ENCODE measurements around the gene HIP1R.

HIP1R gene

DNA sequence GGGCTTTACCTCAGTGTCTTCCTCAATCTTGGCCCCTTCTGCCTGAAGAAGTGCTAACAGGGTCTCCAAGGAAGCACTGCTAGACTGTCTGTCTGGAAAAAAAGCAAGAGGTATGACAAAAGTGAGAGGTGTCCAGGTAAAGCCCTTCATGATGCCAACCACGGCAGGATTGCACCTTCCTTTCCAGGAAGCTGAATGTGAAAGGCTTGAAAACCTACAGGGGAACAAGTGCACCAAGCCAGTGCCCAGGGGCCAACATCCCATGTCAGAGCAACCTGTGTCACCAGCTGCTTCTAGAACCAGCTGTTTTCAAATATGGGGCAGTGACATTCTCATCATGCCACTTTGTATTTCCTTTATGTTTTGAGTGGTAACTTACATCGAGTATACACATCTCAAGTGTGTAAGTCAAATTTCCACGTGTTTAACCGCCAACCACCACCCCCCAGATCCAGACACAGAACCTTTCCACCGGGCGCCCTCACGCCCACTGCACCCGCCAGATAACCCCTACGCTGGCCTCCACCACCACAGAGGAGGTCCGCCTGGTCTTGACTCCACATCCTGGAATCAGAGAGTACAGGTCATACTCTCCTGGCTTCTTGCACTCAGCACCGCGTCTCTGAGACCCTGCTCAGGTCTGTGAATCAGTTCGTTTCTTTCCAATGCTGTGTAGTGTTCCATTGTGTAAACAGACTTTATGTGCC lies 33.4 kb downstream of the HIP1R start:
- TF ChIP-seq, protein P1, sequence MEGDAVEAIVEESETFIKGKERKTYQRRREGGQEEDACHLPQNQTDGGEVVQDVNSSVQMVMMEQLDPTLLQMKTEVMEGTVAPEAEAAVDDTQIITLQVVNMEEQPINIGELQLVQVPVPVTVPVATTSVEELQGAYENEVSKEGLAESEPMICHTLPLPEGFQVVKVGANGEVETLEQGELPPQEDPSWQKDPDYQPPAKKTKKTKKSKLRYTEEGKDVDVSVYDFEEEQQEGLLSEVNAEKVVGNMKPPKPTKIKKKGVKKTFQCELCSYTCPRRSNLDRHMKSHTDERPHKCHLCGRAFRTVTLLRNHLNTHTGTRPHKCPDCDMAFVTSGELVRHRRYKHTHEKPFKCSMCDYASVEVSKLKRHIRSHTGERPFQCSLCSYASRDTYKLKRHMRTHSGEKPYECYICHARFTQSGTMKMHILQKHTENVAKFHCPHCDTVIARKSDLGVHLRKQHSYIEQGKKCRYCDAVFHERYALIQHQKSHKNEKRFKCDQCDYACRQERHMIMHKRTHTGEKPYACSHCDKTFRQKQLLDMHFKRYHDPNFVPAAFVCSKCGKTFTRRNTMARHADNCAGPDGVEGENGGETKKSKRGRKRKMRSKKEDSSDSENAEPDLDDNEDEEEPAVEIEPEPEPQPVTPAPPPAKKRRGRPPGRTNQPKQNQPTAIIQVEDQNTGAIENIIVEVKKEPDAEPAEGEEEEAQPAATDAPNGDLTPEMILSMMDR (IDR thresholded peaks at IDR 0.05), result no peak

DNA sequence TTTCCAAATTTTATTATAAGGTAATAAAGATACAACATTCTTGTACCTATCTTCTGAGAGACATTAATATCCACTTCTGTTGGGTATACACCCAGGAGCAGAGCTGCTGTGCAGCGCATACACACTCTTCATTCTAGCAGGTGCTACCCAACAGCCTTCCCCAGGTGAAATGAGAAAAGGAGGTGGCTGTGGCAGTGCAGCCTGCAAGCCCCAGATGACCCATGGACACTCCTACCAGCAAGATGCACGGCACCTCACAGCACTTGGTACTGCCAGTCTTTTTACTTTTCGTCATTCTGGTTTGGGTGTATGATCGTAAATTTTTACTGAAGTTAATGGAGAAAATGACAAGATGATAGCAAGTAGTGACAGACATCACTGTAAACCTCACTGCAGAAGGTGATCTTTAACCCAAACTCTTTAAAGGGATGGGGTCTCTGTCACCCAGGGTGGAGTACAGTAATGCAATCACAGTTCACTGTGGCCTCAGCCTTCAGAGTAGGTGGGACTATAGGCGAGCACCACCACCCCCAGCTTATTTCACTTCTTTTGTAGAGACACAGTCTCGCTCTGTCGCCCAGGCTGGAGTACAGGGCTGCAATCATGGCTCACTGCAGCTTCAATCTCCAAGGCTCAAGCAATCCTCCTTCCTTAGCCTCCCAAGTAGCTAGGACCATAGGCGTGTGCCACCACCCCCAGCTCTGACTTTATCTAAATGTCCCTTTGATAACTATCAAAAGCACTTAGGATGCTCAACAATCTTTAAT lies 34.1 kb downstream of the HIP1R start:
- TF ChIP-seq, protein P1 (IDR thresholded peaks at IDR 0.05), result no peak

DNA sequence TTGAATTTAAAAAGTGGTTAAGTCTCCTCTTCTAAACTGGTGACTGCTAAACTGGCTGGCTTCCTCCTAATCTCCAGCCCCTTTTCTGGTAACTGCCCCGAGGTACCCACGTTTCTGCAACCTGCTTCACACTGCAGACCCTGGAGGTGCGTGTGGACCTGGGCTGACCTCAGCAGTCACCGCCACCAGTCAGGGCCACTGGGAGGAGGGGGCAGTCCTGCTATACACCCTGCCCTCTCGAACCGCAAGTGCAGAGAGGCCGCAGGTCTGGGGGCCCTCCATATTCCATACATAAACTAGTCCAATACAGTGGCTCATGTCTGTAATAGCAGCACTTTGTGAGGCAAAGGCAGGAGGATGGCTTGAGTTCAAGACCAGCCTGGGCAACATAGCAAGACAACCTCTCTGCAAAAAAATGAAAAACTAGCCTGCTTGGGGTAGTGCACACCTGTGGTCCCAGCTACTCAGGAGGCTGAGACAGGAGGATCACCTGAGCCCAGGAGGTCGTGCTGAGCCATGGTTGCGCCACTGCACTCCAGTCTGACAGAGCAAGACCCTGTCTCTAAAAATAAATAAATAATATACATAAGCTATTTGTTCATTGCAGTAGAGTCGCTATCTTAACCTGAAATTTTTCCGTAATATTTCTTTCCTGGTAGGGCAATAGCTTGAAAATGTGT lies 35.0 kb downstream of the HIP1R start:
- TF ChIP-seq, protein P1 (IDR thresholded peaks at IDR 0.05), result no peak

DNA sequence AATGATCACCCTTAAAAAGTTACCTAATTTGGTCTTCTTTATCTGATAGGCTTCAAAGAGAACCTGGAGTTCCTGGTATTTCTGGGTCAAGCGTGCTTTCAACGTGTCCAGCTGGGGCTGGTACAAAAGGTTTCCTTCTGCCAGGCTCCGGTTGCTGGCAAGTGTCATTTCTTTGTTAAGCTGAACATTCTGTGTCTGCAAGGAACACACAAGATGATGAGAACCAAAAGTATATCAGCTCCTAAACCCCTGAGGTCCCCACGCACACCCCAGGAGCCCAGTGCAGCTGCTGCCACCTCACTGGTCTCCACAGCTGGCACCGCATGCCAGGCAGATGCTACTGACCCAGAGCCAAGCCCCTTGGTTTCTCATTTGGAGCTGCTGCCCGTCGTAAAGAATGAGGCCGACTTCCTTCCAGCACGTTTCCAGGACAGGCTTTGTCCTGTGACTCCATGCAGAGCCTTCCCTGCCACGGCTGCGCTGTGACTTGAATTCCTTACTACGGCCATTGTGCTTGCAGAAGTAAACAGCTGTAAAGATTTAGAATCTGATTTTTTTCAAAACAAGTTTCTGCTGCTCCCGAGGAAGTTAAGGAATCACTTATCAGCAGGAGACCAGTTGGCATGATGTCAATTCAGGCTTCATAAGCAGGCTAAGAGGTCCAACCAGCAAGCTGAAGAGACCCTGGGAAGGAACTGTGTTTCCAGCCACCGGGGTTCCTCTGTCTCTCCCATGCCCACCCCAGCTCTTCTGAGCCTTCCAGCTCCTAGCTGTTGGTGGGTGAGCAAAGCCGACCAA lies 35.8 kb downstream of the HIP1R start:
- TF ChIP-seq, protein P1 (IDR thresholded peaks at IDR 0.05), result no peak

GRCh38 chr12:122871851-122872780 lies 36.9 kb downstream of the HIP1R start:
- TF ChIP-seq, protein P1 (IDR thresholded peaks at IDR 0.05), result no peak

- TF ChIP-seq, protein P1 (IDR thresholded peaks at IDR 0.05), result no peak
These were observed 37.6 kb downstream of the HIP1R start for GRCh38 chr12:122872815-122873361.
